ENCODE results near the gene SPNS2.

Gene SPNS2

GRCh38 chr17:4562015-4562969 lies 63.6 kb downstream of the SPNS2 start:
- Histone ChIP-seq H3K4me1 (ENCODE audit: control insufficient read depth, insufficient read depth, low read length) (no peaks in the 10 kb centered on the region), H3K27me3 (ENCODE audit: control insufficient read depth in 1 of 2, insufficient read depth in 2 of 2, low read length in 2 of 2) (peaks cover 3 to 6% of the 10 kb centered on the region in 2 donors), H3K36me3 (ENCODE audit: control insufficient read depth in 2 of 2, insufficient read depth in 2 of 2, low read length in 2 of 2) (no peaks in the 10 kb centered on the region), H3K9me3 (ENCODE audit: control insufficient read depth in 2 of 2, low read length in 2 of 2) (no peaks in the 10 kb centered on the region), H3K4me3 (ENCODE audit: low read length in 2 of 2) (no peak overlapping the region), H3K27ac (ENCODE audit: low read length) (no peak overlapping the region), H3K9ac (ENCODE audit: low read length in 2 of 2) (no peak overlapping the region)

- no peak overlapping the region for H3K27ac ChIP-seq (ENCODE audit: low read length)
- H3K9ac ChIP-seq (ENCODE audit: low read length in 2 of 2) = no peak overlapping the region
- peak overlapping the region in 1 of 2 donors; percentile 40 for H3K4me3 ChIP-seq (ENCODE audit: low read length in 2 of 2)
Observed at GRCh38 chr17:4565209-4566141, 66.8 kb downstream of the SPNS2 start.

DNA sequence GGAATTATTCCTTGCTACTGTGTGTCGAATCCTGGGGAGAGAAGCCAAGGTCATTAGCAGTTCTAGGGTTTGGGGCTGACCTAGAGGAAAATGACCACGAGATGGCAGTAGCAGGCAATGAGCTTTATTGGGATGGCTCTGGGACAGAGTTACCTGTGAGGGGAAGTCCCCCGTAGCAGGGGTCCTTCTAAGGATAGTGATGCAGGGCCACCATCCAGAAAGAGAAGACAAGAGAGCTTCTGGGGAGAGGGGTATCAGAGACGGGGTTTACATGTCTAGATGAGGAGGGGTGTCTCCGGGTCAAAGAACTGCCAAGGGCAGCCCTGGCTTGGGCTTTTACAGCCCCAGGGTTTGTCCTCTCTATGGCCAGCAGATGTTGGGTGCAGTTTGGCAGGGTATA lies 68.1 kb downstream of the SPNS2 start:
- H3K9ac ChIP-seq (ENCODE audit: low read length in 2 of 2) = no peak overlapping the region
- no peak overlapping the region for H3K4me3 ChIP-seq (ENCODE audit: low read length in 2 of 2)
- H3K36me3 ChIP-seq (ENCODE audit: control insufficient read depth in 2 of 2, insufficient read depth in 2 of 2, low read length in 2 of 2) = no peaks in the 10 kb centered on the region
- peaks cover 10 to 12% of the 10 kb centered on the region in 2 donors for H3K27me3 ChIP-seq (ENCODE audit: control insufficient read depth in 1 of 2, insufficient read depth in 2 of 2, low read length in 2 of 2)
- no peaks in the 10 kb centered on the region for H3K4me1 ChIP-seq (ENCODE audit: control insufficient read depth, insufficient read depth, low read length)
- H3K9me3 ChIP-seq (ENCODE audit: control insufficient read depth in 2 of 2, low read length in 2 of 2) = no peaks in the 10 kb centered on the region
- H3K27ac ChIP-seq (ENCODE audit: low read length) = no peak overlapping the region

More at GRCh38 chr17:4565209-4566141, 66.8 kb downstream of the SPNS2 start:
- Histone ChIP-seq H3K27me3 (ENCODE audit: control insufficient read depth in 1 of 2, insufficient read depth in 2 of 2, low read length in 2 of 2) (peaks cover 5 to 6% of the 10 kb centered on the region in 2 donors), H3K9me3 (ENCODE audit: control insufficient read depth in 2 of 2, low read length in 2 of 2) (no peaks in the 10 kb centered on the region), H3K4me1 (ENCODE audit: control insufficient read depth, insufficient read depth, low read length) (no peaks in the 10 kb centered on the region), H3K36me3 (ENCODE audit: control insufficient read depth in 2 of 2, insufficient read depth in 2 of 2, low read length in 2 of 2) (no peaks in the 10 kb centered on the region)

DNA sequence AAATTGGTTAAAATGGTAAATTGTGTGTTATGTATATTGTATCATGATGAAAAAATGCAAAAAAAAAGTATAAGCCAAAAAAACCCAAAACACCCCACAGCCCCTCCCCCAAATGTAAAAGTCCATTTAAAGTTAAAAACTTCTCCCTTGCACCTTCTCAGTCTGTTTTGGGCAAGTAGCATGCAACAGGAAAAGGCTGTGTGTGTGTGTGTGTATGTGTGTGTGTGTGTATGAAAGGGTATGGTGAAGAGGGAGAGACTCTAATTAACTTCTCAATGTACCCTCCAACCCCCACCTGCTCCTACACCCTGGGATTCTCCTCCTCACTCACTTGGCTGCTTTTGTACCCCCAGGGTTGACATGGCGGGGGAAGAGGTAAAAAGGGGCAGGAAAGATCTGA lies 70.9 kb downstream of the SPNS2 start:
- Histone ChIP-seq H3K27ac (ENCODE audit: low read length) (no peak overlapping the region), H3K27me3 (ENCODE audit: control insufficient read depth in 1 of 2, insufficient read depth in 2 of 2, low read length in 2 of 2) (peaks cover 6 to 7% of the 10 kb centered on the region in 2 donors), H3K36me3 (ENCODE audit: control insufficient read depth in 2 of 2, insufficient read depth in 2 of 2, low read length in 2 of 2) (no peaks in the 10 kb centered on the region), H3K9ac (ENCODE audit: low read length in 2 of 2) (no peak overlapping the region), H3K4me1 (ENCODE audit: control insufficient read depth, insufficient read depth, low read length) (no peaks in the 10 kb centered on the region), H3K9me3 (ENCODE audit: control insufficient read depth in 2 of 2, low read length in 2 of 2) (no peaks in the 10 kb centered on the region), H3K4me3 (ENCODE audit: low read length in 2 of 2) (no peak overlapping the region)

DNA sequence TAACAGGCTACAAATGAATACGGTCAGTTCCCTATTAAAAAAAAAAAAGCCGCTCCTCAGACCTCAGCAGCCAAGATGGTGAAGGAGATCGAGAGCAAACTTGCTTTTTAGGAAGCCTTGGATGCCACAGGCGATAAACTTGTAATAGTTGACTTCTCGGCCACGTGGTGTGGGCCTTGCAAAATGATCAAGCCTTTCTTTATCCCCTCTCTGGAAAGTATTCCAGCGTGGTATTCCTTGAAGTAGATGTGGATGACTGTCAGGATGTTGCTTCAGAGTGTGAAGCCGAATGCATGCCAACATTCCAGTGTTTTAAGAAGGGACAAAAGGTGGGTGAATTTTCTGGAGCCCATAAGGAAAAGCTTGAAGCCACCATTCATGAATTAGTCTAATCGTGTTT lies 73.5 kb downstream of the SPNS2 start:
- H3K36me3 ChIP-seq (ENCODE audit: control insufficient read depth in 2 of 2, insufficient read depth in 2 of 2, low read length in 2 of 2) = no peaks in the 10 kb centered on the region
- peaks cover 6 to 7% of the 10 kb centered on the region in 2 donors for H3K27me3 ChIP-seq (ENCODE audit: control insufficient read depth in 1 of 2, insufficient read depth in 2 of 2, low read length in 2 of 2)
- H3K9ac ChIP-seq (ENCODE audit: low read length in 2 of 2) = no peak overlapping the region
- H3K4me1 ChIP-seq (ENCODE audit: control insufficient read depth, insufficient read depth, low read length) = no peaks in the 10 kb centered on the region
- H3K27ac ChIP-seq (ENCODE audit: low read length) = no peak overlapping the region
- H3K4me3 ChIP-seq (ENCODE audit: low read length in 2 of 2) = no peak overlapping the region
- no peaks in the 10 kb centered on the region for H3K9me3 ChIP-seq (ENCODE audit: control insufficient read depth in 2 of 2, low read length in 2 of 2)

- no peaks in the 10 kb centered on the region for H3K36me3 ChIP-seq (ENCODE audit: control insufficient read depth in 2 of 2, insufficient read depth in 2 of 2, low read length in 2 of 2)
- H3K27ac ChIP-seq (ENCODE audit: low read length) = no peak overlapping the region
- peaks cover 6 to 7% of the 10 kb centered on the region in 2 donors for H3K27me3 ChIP-seq (ENCODE audit: control insufficient read depth in 1 of 2, insufficient read depth in 2 of 2, low read length in 2 of 2)
- no peak overlapping the region for H3K4me3 ChIP-seq (ENCODE audit: low read length in 2 of 2)
- H3K4me1 ChIP-seq (ENCODE audit: control insufficient read depth, insufficient read depth, low read length) = no peaks in the 10 kb centered on the region
- no peaks in the 10 kb centered on the region for H3K9me3 ChIP-seq (ENCODE audit: control insufficient read depth in 2 of 2, low read length in 2 of 2)
- H3K9ac ChIP-seq (ENCODE audit: low read length in 2 of 2) = no peak overlapping the region
Observed at GRCh38 chr17:4573115-4573514, 74.4 kb downstream of the SPNS2 start.

GRCh38 chr17:4573669-4574068 lies 75.0 kb downstream of the SPNS2 start:
- Histone ChIP-seq H3K9ac (ENCODE audit: low read length in 2 of 2) (no peak overlapping the region), H3K27ac (ENCODE audit: low read length) (no peak overlapping the region), H3K4me1 (ENCODE audit: control insufficient read depth, insufficient read depth, low read length) (no peaks in the 10 kb centered on the region), H3K4me3 (ENCODE audit: low read length in 2 of 2) (no peak overlapping the region), H3K27me3 (ENCODE audit: control insufficient read depth in 1 of 2, insufficient read depth in 2 of 2, low read length in 2 of 2) (peaks cover 6 to 7% of the 10 kb centered on the region in 2 donors), H3K9me3 (ENCODE audit: control insufficient read depth in 2 of 2, low read length in 2 of 2) (no peaks in the 10 kb centered on the region), H3K36me3 (ENCODE audit: control insufficient read depth in 2 of 2, insufficient read depth in 2 of 2, low read length in 2 of 2) (no peaks in the 10 kb centered on the region)

- Histone ChIP-seq H3K36me3 (ENCODE audit: control insufficient read depth in 2 of 2, insufficient read depth in 2 of 2, low read length in 2 of 2) (no peaks in the 10 kb centered on the region), H3K27me3 (ENCODE audit: control insufficient read depth in 1 of 2, insufficient read depth in 2 of 2, low read length in 2 of 2) (peaks cover 6 to 7% of the 10 kb centered on the region in 2 donors), H3K4me1 (ENCODE audit: control insufficient read depth, insufficient read depth, low read length) (no peaks in the 10 kb centered on the region), H3K9ac (ENCODE audit: low read length in 2 of 2) (no peak overlapping the region), H3K4me3 (ENCODE audit: low read length in 2 of 2) (no peak overlapping the region), H3K9me3 (ENCODE audit: control insufficient read depth in 2 of 2, low read length in 2 of 2) (no peaks in the 10 kb centered on the region), H3K27ac (ENCODE audit: low read length) (no peak overlapping the region)
Observed at GRCh38 chr17:4574448-4575045, 75.9 kb downstream of the SPNS2 start.

DNA sequence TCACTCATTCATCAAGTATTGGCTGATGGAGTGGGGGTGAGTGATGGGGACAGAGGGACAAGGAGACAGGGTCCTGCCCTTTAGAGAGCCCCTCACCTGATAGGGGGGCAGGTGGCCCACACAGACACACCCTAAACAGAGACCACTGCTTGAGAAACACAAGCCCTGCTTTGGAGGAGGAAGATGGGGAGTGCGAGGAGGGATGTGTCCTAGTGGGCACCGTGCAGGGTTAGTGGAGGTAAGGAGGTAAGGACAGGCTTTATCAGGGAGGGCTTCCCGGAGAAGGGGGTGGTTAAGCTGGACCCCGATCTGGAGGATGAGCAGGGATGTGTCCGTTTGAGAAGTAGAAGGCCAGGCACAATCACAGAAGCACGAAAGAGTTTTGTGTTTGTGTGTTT lies 77.5 kb downstream of the SPNS2 start:
- Histone ChIP-seq H3K27ac (ENCODE audit: low read length) (no peak overlapping the region), H3K9ac (ENCODE audit: low read length in 2 of 2) (no peak overlapping the region), H3K36me3 (ENCODE audit: control insufficient read depth in 2 of 2, insufficient read depth in 2 of 2, low read length in 2 of 2) (no peaks in the 10 kb centered on the region), H3K27me3 (ENCODE audit: control insufficient read depth in 1 of 2, insufficient read depth in 2 of 2, low read length in 2 of 2) (peaks cover 2% of the 10 kb centered on the region in 2 donors), H3K4me3 (ENCODE audit: low read length in 2 of 2) (no peak overlapping the region), H3K4me1 (ENCODE audit: control insufficient read depth, insufficient read depth, low read length) (no peaks in the 10 kb centered on the region), H3K9me3 (ENCODE audit: control insufficient read depth in 2 of 2, low read length in 2 of 2) (no peaks in the 10 kb centered on the region)

DNA sequence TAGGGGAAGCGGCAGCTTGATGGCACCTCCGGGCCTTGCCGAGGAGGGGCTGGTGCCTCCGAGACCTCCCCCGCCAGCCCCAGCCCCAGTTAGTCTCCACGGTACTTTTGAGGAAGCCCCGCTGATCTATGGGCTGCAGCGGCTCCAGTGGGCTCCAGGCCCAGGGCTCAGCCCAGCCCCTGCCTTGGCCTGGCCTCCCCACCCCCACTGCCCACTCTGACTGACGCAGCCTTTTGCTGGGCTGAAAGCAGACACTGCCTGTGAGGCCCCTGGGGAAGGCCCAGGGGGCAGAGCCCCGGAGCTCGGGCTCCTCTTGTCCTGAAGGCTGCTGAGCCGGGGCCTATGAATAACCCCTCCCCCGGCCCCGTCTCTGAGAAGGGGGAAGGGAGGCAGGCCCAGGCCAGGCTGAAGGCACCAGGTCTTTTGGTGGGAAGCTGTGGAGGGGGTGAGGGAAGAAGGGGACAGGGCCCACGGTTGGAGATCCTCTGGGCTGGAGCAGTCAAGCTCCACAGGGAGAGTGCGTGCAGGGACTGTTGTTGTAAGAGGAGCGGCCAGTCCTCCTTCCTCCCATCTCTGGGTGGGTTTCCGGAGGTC lies 78.1 kb downstream of the SPNS2 start:
- H3K36me3 ChIP-seq (ENCODE audit: control insufficient read depth in 2 of 2, insufficient read depth in 2 of 2, low read length in 2 of 2) = no peaks in the 10 kb centered on the region
- no peak overlapping the region for H3K27ac ChIP-seq (ENCODE audit: low read length)

More for the DNA sequence above, 78.1 kb downstream of the SPNS2 start:
- H3K27me3 ChIP-seq (ENCODE audit: control insufficient read depth in 1 of 2, insufficient read depth in 2 of 2, low read length in 2 of 2) = peaks cover 2% of the 10 kb centered on the region in 2 donors
- no peak overlapping the region for H3K9ac ChIP-seq (ENCODE audit: low read length in 2 of 2)
- H3K4me1 ChIP-seq (ENCODE audit: control insufficient read depth, insufficient read depth, low read length) = no peaks in the 10 kb centered on the region
- H3K9me3 ChIP-seq (ENCODE audit: control insufficient read depth in 2 of 2, low read length in 2 of 2) = no peaks in the 10 kb centered on the region
- no peak overlapping the region for H3K4me3 ChIP-seq (ENCODE audit: low read length in 2 of 2)
